Endothelial cell of umbilical vein (primary cell): ENCODE measurements around the gene MEF2D. TPM values are rescaled to one million over a fixed set of nuclear protein-coding genes. Genes with fewer than 3 reads are reported as not detected.

ENCODE experiments used
- BruUV-seq: library from RNA; stranded (reverse); fragments of 400-500 nt; replicated peaks from 2 replicates; lab custom pipeline; 2021; lab: Mats Ljungman, UMichigan
- CTCF ChIA-PET: fragments of 300-600, 350-600 bp; sonication (Branson Sonifier 250); formaldehyde crosslinking; loops from one replicate; lab custom pipeline; 2021; ENCODE audit warnings: antibody characterized with exemption, inconsistent platforms; lab: Charles Lee
- POLR2A ChIA-PET: fragments of 300-600, 350-600 bp; sonication (Branson Sonifier 250); formaldehyde crosslinking; loops from one replicate; lab custom pipeline; 2021; ENCODE audit warnings: antibody characterized with exemption, inconsistent platforms; lab: Charles Lee
- DNase-seq: peaks from one replicate; pipeline ENCODE4 v3.0.0-alpha.2; 2011; ENCODE audit warnings: low read depth, low spot score
- FAIRE-seq: peaks from 2 replicates; lab custom pipeline; 2011; peaks lifted over from hg19 to GRCh38; lab: Jason Lieb, UNC
- H2AFZ ChIP-seq: 2 replicates; pipeline ENCODE4 v1.6.0; 2012; ENCODE audit warnings: low read depth, low read length, control low read depth, inconsistent platforms
- H3K27ac ChIP-seq: 2 replicates; pipeline ENCODE4 v1.5.1; 2011; ENCODE audit warnings: low read depth, mild to moderate bottlenecking, control low read depth, low read length, moderate library complexity; ENCODE audit not compliant: insufficient read depth
- H3K27me3 ChIP-seq, 2 experiments: 2 replicates each; pipeline versions ENCODE4 v1.6.0 to v1.6.1; 2011; ENCODE audit warnings: low read length in 2 of 2, mixed read lengths in 1 of 2; ENCODE audit not compliant: control insufficient read depth in 2 of 2, insufficient read depth in 2 of 2
- H3K36me3 ChIP-seq, 2 experiments: 2 replicates in 1 of 2; 3 replicates in 1 of 2; pipeline ENCODE4 v1.5.1; 2011; ENCODE audit warnings: low read length in 2 of 2, mild to moderate bottlenecking in 1 of 2, moderate library complexity in 1 of 2; ENCODE audit not compliant: control insufficient read depth in 2 of 2, insufficient read depth in 2 of 2; ENCODE audit errors: extremely low read depth in 1 of 2
- H3K4me1 ChIP-seq: 3 replicates; pipeline ENCODE4 v1.5.1; 2011; ENCODE audit warnings: mild to moderate bottlenecking, low read length; ENCODE audit not compliant: control insufficient read depth, insufficient read depth; ENCODE audit errors: extremely low read depth
- H3K4me2 ChIP-seq: 2 replicates; pipeline ENCODE4 v1.6.1; 2011; ENCODE audit warnings: low read length, control low read depth, mixed read lengths; ENCODE audit not compliant: insufficient read depth
- H3K4me3 ChIP-seq, 3 experiments: fragments of 200-600 bp in 1 of 3; sonication (generic), shearing (Covaris generic) in 1 of 3; replicated peaks in 1 of 3; 2 replicates each; pipeline ENCODE4 v1.5.1; 2011 to 2016; ENCODE audit warnings: control low read depth in 3 of 3, low read length in 3 of 3, mild to moderate bottlenecking in 2 of 3, inconsistent platforms in 1 of 3, low read depth in 1 of 3, moderate library complexity in 1 of 3; ENCODE audit not compliant: insufficient read depth in 1 of 3
- H3K79me2 ChIP-seq: 2 replicates; pipeline ENCODE4 v1.6.0; 2012; ENCODE audit warnings: low read length, inconsistent platforms; ENCODE audit not compliant: control insufficient read depth, insufficient read depth
- H3K9ac ChIP-seq: replicated peaks from 2 replicates; pipeline ENCODE3; 2011; ENCODE audit warnings: low read length, control low read depth; ENCODE audit not compliant: insufficient read depth; ENCODE audit errors: extremely low read depth
- H3K9me1 ChIP-seq: replicated peaks from 3 replicates; pipeline ENCODE4 v1.6.0; 2011; ENCODE audit warnings: mild to moderate bottlenecking, low read length; ENCODE audit not compliant: control insufficient read depth, insufficient read depth; ENCODE audit errors: extremely low read depth
- H3K9me3 ChIP-seq: replicated peaks from 2 replicates; pipeline ENCODE4 v1.5.1; 2012; ENCODE audit warnings: low read length, inconsistent platforms; ENCODE audit not compliant: control insufficient read depth, insufficient read depth
- H4K20me1 ChIP-seq: replicated peaks from 2 replicates; pipeline ENCODE3; 2011; ENCODE audit warnings: mild to moderate bottlenecking, low read length; ENCODE audit not compliant: control insufficient read depth, insufficient read depth; ENCODE audit errors: extremely low read depth
- CTCF ChIP-seq, 2 donors: IDR thresholded peaks; 1 replicate in 1 of 2; 2 replicates in 1 of 2; pipeline ENCODE4 v1.5.1; 2011; ENCODE audit warnings: low read length in 2 of 2, mild to moderate bottlenecking in 2 of 2, moderate library complexity in 2 of 2, control low read depth in 1 of 2, inconsistent platforms in 1 of 2, low read depth in 1 of 2; ENCODE audit not compliant: insufficient read depth in 1 of 2; ENCODE audit errors: extremely low read depth in 1 of 2
- EZH2 ChIP-seq: IDR thresholded peaks from 2 replicates; pipeline ENCODE4 v1.6.1; 2012; ENCODE audit warnings: borderline replicate concordance, low read depth, mild to moderate bottlenecking, moderate library complexity, low read length, inconsistent platforms; ENCODE audit not compliant: severe bottlenecking
- FOS ChIP-seq: IDR thresholded peaks from 2 replicates; pipeline ENCODE4 v1.6.1; 2011; ENCODE audit warnings: mild to moderate bottlenecking, low read length, moderate library complexity, borderline replicate concordance; ENCODE audit not compliant: insufficient read depth
- GATA2 ChIP-seq: IDR thresholded peaks from 2 replicates; pipeline ENCODE4 v1.7.0; 2011; ENCODE audit warnings: low read depth, mild to moderate bottlenecking, moderate library complexity, mixed read lengths, low read length; ENCODE audit not compliant: insufficient read length, insufficient read depth
- JUN ChIP-seq: IDR thresholded peaks from 2 replicates; pipeline ENCODE4 v1.6.1; 2011; ENCODE audit warnings: borderline replicate concordance, low read depth; ENCODE audit not compliant: insufficient read length, insufficient read depth
- MYC ChIP-seq: IDR thresholded peaks from one replicate; pipeline ENCODE4 v1.6.1; 2011; ENCODE audit warnings: mild to moderate bottlenecking, low read depth, low read length
- POLR2A ChIP-seq: IDR thresholded peaks from 2 replicates; pipeline ENCODE4 v1.6.1; 2012; ENCODE audit warnings: low read depth, mild to moderate bottlenecking, control low read depth, low read length
- POLR2AphosphoS5 ChIP-seq: IDR thresholded peaks from 2 replicates; pipeline ENCODE4 v1.6.1; 2012; ENCODE audit warnings: low read depth, mild to moderate bottlenecking, control low read depth, low read length, moderate library complexity; ENCODE audit not compliant: insufficient read depth
- dilution Hi-C: fragments of 300-500 bp; cut with MboI; formaldehyde crosslinking; loops from one replicate; pipeline ENCODE4 v1.15.0; 2019; ENCODE audit warnings: low sequenced_read_pairs; ENCODE audit not compliant: extremely low pct_ligation_motif_present
- intact Hi-C: fragments of 100-400 bp; cut with micrococcal nuclease; formaldehyde crosslinking; loops from one replicate; pipeline ENCODE4 v1.10.0; 2022
- polyA plus RNA-seq, 4 experiments: library from polyadenylated mRNA; depleted of rRNA in 3 of 4; stranded (reverse) in 3 of 4; unstranded in 1 of 4; fragments of >200 nt; gene quantifications; 2 replicates each; pipeline versions ENCODE4 v1.2.1 to v1.2.3, GENCODE V29; 2011 to 2012; ENCODE audit warnings: missing spikeins in 1 of 4
- total RNA-seq: library from RNA; stranded (reverse); gene quantifications from 2 replicates; pipeline ENCODE4 v1.2.3, GENCODE V29; 2021
- TF ChIP-seq, protein P1 (sequence below): IDR thresholded peaks from 2 replicates; pipeline ENCODE4 v1.6.1; 2011; ENCODE audit not compliant: insufficient read depth, insufficient read length

The MEF2D gene
- total and polyA plus RNA-seq, 2 donors (not counting 3 experiments of a cell fraction or from before 2014, with no cell fraction given): 45.4 to 52.2 TPM

DNA sequence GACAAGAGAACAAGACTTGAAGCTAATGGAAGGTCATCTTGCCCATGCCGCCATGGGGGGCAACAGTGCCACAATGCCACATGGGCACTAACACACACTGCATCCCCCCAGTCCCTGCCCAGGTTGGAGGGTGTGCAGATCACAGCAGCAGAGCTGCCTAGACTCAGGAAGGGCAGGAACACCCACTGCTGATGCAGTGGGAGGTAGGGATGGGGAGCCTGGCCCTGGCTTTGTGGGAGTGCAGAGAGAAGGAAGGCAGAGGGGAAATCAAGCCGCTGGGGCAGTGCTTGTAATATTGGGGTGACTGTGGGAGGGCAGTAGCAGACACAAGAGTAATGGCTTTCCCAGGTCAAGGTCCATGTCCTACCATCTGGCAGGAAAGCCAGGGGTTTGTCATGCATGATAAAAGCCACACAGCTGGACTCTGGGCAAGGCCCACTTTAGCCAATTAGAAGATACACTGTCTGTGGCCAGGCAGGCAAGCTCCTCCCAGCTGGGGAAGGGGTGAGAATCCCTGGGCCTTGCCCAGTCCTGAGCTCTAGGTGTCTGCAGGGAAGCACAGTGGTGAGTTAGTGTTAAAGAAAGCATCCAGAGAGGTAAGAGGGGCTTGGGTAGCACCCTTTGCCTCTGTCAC lies 25.4 kb upstream of the MEF2D start:
- no peak overlapping the region for H3K9ac ChIP-seq
- H3K4me1 ChIP-seq: no peaks in the 10 kb centered on the region
- POLR2A ChIA-PET: no interaction called here
- dilution Hi-C loops (no loop called here), intact Hi-C loops (loop anchor here (5.0 kb wide), 1 partner anchor 44 kb away; no protein-coding TSS in a partner anchor)
- no peak overlapping the region for H2AFZ ChIP-seq
- FAIRE-seq: no peak
- no peak overlapping the region for H3K27ac ChIP-seq
- peaks cover 4 to 13% of the 10 kb centered on the region in 2 experiments for H3K36me3 ChIP-seq
- CTCF ChIA-PET: interaction anchor here (0.7 to 5.8 kb wide), 8 partner anchors 9 to 83 kb away, joined by 3 to 44 read pairs (median 4); no protein-coding TSS in a partner anchor
- H4K20me1 ChIP-seq: no peaks in the 10 kb centered on the region
- TSS peak; percentile 86 for BruUV-seq
- H3K9me3 ChIP-seq: no peaks in the 10 kb centered on the region
- DNase-seq: no peak
- H3K79me2 ChIP-seq: no peaks in the 10 kb centered on the region
- TF ChIP-seq MYC: no peak
- no peak for TF ChIP-seq EZH2
- TF ChIP-seq, protein P1, sequence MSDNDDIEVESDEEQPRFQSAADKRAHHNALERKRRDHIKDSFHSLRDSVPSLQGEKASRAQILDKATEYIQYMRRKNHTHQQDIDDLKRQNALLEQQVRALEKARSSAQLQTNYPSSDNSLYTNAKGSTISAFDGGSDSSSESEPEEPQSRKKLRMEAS: no peak
- TF ChIP-seq CTCF (IDR thresholded peaks at IDR 0.05; ENCODE audit: extremely low read depth in 1 of 2, insufficient read depth in 1 of 2, low read depth in 1 of 2, low read length in 2 of 2): no peak
- TF ChIP-seq JUN: no peak
- no peak for TF ChIP-seq GATA2
- no peak for TF ChIP-seq FOS
- TF ChIP-seq POLR2A: no peak
- no peak for TF ChIP-seq POLR2AphosphoS5
- no peak overlapping the region for H3K4me2 ChIP-seq
- no peaks in the 10 kb centered on the region for H3K27me3 ChIP-seq
- no peak overlapping the region for H3K4me3 ChIP-seq
- H3K9me1 ChIP-seq: no peaks in the 10 kb centered on the region
